GM19025 (cell line): ENCODE measurements around the gene COL3A1.

Source experiments
- ATAC-seq: cut with Tn5 transposase; IDR thresholded peaks from one replicate; pipeline ENCODE4 v1.9.1; 2021; ENCODE audit warnings: mild to moderate bottlenecking, low read depth, moderate library complexity; ENCODE audit not compliant: unreplicated experiment

Gene COL3A1

GRCh38 chr2:188974164-188974563 lies at the start of gene COL3A1:
COL3A1 (plus strand) TSS chr2:188974373; CDS start chr2:188974490, 117 bp downstream.
- ATAC-seq: no peak

DNA sequence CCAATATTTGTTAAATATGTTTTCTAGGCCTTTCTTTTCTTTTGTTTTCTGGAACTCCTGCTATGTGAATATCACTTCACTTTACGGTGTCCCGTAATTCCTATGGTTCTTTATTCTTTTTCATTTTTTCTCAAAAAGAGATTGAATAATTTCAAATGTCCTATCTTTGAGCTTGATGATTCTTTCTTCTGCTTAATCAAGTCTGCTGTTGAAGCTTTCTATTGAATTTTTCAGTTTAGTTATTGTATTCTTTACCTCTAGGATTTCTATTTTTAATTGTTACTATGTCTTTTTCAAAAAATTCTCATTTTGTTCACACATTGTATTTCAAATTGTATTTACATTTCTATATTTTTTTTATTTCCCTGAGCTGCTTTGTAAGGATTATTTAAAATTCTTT lies 45.5 kb upstream of the COL3A1 start:
- no peak for ATAC-seq

DNA sequence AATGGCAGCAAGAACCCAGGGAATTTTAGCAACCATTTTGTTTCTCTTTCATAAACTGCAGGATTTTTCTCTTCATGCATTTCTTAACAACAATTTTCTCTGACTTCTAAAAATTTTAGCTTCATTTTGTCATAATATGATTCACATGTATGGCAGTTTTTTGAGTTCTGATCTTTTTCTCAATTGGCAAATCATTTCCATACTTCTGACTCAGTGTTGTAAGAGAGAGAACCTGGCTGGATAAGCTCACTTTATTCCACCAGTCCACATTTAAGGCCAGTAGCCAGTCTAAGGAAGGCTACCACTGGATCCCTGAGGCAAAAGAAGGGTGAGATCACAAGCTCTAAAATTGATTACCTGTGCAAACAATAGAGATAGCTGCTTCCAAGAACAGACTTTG lies 42.8 kb upstream of the COL3A1 start:
- no peak for ATAC-seq

GRCh38 chr2:188937228-188938220 lies 36.6 kb upstream of the COL3A1 start:
- no peak for ATAC-seq

DNA sequence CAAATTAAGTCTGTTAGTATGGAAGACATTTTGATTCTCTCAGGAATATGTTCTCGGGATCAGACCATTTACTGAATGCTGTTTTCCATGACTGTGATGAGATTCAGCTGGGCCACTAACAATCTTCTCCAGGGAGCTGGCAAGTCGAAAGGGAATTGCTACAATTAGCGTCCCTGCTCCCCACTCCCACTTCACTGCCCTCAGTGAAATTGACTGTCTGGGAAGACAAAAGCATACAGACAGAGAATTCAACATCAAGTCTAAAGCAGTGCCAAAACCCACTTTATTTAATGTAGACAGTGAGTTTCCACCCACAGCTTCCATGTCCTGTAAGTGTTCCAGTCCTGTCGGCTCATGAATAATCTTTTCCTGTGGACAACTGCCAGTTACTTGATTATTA lies 34.0 kb upstream of the COL3A1 start:
- ATAC-seq: no peak

- no peak for ATAC-seq
Observed at GRCh38 chr2:188944442-188944841, 29.7 kb upstream of the COL3A1 start.

DNA sequence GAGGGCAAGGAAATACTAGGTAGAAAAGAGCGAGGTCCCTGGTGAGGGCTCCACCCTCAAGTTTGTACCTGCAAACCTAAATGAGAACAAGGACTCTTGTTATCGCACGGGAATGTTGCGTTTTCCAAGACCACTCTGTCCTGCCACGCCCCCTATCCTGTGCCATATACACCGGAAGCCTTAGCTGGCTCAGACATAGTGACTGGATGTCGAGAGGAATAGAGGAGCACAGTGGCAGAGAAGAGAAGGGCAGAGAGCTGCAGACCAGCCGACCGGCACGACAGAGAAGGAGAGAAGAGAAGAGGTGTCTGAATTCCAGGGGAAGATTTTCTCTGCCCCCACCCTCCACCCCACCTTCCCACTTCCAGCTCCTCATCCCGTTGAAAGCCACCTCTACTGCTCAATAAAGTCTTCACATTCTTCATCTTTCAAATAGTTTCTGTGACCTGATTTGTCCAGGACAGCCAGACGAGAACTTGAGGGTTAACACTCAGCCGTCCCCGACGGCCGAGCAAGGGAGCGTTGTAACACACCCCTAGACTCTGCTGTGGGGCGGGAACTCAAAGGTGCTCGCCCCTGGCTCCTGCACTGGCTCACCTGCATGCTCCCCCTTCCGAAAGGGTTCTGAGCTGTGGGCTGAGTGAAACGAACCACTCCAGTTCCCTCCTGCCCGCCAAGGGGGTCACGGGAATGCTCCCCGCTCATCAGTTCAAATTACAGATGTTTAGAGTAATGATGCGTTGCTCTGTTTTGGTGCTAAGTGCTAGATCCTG lies 24.9 kb upstream of the COL3A1 start:
- no peak for ATAC-seq

GRCh38 chr2:188952901-188953300 lies 21.3 kb upstream of the COL3A1 start:
- no peak for ATAC-seq

- no peak for ATAC-seq
Observed at GRCh38 chr2:188956290-188956689, 17.9 kb upstream of the COL3A1 start.

GRCh38 chr2:188956961-188957360 lies 17.2 kb upstream of the COL3A1 start:
- ATAC-seq: no peak

DNA sequence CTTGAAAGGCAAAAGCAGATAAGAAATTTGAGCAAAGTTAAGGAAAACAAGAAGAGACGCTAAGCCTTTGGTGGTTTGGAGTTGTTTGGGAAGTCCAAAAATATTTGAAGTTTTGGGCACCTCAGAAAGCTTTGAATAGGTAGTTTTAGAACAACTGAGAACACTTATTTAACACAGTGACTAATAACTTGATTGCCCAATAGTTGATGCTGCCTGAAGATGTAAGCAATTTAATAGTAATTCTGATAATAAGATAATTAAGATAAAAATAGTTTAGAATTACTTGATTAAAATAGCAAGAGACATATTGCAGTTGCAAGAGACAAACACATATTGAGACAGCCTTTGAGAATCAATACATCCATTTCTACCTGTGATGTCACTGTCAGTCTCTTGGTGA lies 16.5 kb upstream of the COL3A1 start:
- ATAC-seq: no peak

GRCh38 chr2:188963741-188964140 lies 10.4 kb upstream of the COL3A1 start:
- ATAC-seq: no peak

- no peak for ATAC-seq
Observed at GRCh38 chr2:188964976-188965546, 9.1 kb upstream of the COL3A1 start.

GRCh38 chr2:188965563-188965962 lies 8.6 kb upstream of the COL3A1 start:
- no peak for ATAC-seq

DNA sequence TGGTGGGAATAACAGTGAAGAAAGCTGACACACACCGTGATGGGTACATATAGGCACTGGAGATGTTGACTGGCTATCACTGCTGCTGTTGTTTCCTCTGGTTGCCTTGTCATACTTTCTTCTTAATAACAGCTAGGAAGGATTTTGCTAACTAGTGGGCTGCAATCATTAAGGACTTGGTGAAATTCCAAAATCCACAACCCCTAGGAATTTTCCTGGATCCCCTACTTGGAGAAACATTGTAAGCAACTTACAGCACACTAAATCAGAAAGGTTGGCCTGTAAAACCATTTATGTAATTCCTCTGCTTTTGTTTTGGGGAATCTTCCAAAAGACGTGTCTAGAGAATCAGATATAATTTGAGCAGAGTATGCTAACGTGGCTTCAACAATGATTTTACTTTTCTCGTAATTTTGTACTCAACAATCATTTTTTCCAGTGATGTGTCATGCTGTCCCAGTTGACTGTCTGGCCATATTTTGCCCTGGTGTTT lies 8.0 kb upstream of the COL3A1 start:
- no peak for ATAC-seq

GRCh38 chr2:188966728-188967440 lies 7.3 kb upstream of the COL3A1 start:
- no peak for ATAC-seq

GRCh38 chr2:188969236-188969635 lies 4.9 kb upstream of the COL3A1 start:
- ATAC-seq: no peak

GRCh38 chr2:188969651-188970050 lies 4.5 kb upstream of the COL3A1 start:
- ATAC-seq: no peak

GRCh38 chr2:188970211-188970610 lies 4.0 kb upstream of the COL3A1 start:
- ATAC-seq: no peak

- no peak for ATAC-seq
Observed at GRCh38 chr2:188971432-188971861, 2.7 kb upstream of the COL3A1 start.
